GM12801 (cell line): ENCODE data around the gene C20orf202.

Experiments
- TF ChIP-seq, protein P1 (sequence below): IDR thresholded peaks from one replicate; pipeline ENCODE4 v1.5.1; 2011; ENCODE audit warnings: control low read depth; ENCODE audit not compliant: insufficient read length; ENCODE audit errors: extremely low read depth

Gene C20orf202

DNA sequence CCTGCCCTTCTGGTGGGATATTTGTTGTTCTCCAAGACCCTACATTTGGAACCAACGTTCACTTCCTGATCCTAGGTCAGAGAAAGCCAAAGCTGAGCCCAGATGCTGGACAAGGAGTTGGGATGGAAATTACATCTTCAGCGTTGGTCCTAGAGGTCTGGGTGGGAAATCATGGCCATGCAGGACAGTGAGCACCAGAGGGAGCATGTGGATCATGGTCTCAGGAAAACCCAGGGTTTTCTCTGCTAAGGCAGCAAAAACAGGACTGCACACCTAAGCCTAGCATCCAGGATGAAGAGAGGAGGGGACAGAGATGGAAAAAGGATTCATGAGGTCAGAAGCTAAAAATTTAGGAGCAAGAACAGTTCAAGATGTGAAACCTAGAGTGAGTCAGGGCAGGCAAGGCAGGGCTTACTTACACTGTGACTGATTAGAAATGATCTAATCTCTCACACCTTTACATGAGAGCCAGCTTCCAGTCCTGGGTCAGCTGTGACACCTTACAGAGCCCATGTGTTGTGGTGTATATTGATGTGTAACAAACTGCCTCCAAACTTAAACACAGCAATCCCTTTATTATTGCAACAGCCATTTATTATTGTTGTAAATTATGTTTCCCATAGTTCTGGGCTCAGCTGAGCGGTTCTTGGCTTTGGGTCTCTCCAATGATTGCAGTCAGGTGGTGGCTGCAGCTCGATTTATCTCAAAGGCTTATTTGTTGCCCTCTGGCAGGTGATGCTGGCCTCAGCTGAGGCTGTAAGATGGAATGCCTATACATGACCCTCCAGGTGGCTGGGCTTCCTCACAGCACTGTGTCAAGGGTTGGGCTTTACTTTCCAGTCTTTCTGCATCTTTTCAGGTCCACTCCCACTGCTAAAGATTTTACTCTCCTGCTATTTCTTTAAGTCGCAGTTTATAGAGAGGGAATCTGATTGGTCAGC, 6.5 kb downstream of the C20orf202 start:
- TF ChIP-seq, protein P1, sequence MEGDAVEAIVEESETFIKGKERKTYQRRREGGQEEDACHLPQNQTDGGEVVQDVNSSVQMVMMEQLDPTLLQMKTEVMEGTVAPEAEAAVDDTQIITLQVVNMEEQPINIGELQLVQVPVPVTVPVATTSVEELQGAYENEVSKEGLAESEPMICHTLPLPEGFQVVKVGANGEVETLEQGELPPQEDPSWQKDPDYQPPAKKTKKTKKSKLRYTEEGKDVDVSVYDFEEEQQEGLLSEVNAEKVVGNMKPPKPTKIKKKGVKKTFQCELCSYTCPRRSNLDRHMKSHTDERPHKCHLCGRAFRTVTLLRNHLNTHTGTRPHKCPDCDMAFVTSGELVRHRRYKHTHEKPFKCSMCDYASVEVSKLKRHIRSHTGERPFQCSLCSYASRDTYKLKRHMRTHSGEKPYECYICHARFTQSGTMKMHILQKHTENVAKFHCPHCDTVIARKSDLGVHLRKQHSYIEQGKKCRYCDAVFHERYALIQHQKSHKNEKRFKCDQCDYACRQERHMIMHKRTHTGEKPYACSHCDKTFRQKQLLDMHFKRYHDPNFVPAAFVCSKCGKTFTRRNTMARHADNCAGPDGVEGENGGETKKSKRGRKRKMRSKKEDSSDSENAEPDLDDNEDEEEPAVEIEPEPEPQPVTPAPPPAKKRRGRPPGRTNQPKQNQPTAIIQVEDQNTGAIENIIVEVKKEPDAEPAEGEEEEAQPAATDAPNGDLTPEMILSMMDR = no peak

GRCh38 chr20:1210501-1210900, 7.2 kb downstream of the C20orf202 start:
- TF ChIP-seq, protein P1 = no peak

- TF ChIP-seq, protein P1 = no peak
These were observed 8.8 kb downstream of the C20orf202 start for GRCh38 chr20:1212023-1212422.

DNA sequence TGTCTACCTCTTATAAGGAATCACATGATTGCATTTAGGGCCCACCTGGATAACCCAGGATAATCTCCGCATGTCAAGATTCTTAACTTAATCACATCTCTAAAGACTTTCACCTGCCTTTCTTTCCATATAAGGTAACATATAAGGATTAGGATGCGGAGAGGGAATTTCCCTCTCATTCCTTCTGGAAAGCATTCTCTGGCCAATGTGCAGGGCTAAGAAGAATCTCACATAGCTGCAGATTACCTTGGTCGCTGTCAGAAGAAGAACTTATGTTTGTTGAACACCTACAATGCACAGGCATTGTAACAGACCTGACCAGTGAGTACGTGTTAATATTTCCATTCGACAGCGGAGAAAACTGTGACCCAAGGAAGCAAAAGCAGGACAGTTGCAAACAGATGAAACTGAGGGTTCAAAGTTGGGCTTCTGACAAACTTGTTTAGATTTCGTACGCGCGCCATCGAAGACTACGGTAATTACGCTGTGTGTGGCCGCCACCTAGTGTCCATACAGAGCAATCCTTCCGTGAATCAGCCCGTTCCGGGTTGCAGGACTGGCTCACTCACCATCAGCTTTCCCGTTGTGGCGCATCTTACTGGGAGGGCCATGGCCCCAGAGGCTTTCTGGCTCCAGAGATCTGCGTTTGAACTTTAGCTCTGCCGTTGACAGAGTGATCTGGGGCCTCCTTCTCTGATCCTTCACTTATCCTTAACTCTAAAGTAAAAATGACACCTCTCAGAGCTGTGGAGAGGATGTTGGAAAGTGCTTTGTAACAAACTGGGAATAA, 9.5 kb downstream of the C20orf202 start:
- TF ChIP-seq, protein P1 = no peak

DNA sequence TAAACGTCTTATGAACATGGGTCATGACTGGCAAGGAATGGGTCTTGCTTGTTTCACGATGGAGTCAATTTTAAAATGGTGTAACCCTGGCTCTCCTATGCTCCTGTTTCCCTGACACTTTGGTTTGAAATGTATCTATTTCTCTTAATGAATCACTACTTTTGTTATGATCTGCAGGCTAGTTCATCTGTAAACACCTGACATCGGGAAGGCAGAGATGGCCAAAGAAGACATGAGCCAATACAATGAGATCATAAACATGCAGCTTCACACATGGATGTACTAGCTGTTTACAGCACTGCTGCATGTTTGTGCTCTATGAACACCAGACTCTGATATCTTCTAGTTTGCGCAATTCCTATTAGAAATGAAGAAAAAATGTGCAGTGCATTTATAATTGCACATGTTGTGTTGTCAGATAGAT, 11.6 kb downstream of the C20orf202 start:
- TF ChIP-seq, protein P1 = no peak

DNA sequence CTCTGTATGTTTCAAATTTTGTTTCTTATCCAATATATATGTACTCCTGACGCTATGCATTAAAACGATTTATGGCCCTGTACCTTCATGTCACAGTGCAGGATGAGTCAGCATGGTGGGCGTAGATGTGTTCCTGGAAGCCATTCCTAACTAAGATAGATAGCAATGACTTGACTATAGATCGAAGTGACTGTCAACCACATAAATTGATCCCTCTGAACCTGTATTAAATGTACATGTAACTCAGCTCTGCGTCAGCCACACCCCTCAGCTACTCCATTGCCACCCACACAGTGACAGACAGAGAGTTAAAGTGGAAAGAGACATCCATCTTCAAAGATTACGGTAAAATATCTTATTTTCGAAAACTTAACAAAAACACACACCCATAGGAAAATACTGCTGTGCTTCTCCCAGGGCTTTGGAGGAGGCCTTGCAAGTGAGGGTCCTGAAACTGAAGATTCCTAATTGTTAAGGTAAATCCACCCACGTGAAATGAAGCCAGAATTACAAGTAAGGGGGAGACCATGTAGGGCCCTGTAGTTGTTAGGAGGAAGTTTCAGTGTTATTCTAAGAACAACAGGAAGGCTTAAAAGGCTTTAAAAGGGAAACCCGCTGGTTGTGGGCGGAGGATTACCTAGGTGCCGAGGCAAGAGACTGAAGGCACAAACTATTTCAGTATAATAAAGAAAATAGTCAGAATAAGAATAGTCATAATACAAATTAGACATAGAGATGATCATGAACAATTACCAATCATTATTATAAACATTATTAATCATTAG, 12.3 kb downstream of the C20orf202 start:
- TF ChIP-seq, protein P1 = no peak

- TF ChIP-seq, protein P1 = no peak
These were observed 21.1 kb downstream of the C20orf202 start for GRCh38 chr20:1224205-1224890.
